Ramos (cell line): ENCODE results near the gene EREG.
"Not testable (repeated sequence)": the region's sequence is repeated elsewhere in the genome, so short reads cannot be mapped to it uniquely, and the experiment has no call there.

ENCODE experiments used
- in situ Hi-C: fragments of 300-500 bp; cut with MboI; formaldehyde crosslinking; loops from one replicate; pipeline ENCODE4 v1.14.3; 2022; ENCODE audit warnings: low sequenced_read_pairs; ENCODE audit not compliant: unreplicated experiment

EREG gene

DNA sequence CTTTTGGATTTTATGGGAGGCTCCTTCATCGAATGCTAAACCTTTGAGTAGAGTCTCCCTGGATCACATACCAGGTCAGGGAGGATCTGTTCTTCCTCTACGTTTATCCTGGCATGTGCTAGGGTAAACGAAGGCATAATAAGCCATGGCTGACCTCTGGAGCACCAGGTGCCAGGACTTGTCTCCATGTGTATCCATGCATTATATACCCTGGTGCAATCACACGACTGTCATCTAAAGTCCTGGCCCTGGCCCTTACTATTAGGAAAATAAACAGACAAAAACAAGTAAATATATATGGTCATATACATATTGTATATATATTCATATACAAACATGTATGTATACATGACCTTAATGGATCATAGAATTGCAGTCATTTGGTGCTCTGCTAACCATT, 21.2 kb downstream of the EREG start:
- in situ Hi-C loops: no loop called here

DNA sequence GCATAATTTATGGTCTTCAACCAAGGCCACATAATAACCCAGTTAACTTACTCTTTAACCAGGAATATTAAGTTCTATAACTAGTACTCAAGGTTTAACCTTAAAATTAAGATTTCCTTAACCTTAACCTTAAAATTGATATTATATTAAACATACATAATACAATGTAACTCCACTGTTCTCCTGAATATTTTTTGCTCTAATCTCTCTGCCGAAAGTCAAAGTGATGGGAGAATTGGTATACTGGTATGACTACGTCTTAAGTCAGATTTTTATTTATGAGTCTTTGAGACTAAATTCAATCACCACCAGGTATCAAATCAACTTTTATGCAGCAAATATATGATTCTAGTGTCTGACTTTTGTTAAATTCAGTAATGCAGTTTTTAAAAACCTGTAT, 22.8 kb downstream of the EREG start:
- in situ Hi-C loops: no loop called here

DNA sequence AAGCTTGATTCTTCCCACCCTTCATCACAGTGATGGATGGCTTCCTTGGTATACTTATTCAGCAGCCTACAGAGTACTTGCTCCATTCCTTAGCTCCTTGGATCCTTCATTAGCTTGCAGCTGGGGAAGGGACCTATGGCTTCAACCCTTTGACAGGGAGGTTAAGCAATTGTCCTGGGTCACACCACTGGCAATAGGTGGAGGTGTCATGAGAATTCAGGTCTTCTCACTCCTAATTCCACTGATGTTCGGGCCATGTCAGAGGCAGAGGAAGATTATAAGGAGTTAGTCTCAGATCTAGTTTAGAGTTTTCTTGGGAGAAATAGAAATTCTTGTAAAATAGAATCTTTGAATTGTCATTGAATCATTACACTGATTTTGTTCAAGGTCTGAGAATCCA, 24.5 kb downstream of the EREG start:
- in situ Hi-C loops: no loop called here

DNA sequence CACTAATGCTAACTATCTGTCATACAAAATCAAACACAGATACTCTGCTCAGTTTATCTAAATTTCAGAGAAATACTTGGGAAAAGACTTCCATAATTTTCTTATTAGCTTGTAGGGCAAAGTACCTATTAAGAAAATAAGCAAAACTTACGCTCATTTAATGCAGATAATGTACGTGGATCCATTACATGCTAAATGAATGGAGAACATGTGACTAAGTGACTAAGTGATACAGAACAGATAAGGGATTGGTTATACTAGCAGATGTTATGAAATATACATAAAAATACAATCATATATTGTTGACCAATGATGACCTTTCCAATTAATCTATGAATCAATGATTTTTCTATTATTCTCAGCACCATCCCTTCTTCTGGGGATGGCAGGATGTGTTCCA, 25.7 kb downstream of the EREG start:
- in situ Hi-C loops: no loop called here

DNA sequence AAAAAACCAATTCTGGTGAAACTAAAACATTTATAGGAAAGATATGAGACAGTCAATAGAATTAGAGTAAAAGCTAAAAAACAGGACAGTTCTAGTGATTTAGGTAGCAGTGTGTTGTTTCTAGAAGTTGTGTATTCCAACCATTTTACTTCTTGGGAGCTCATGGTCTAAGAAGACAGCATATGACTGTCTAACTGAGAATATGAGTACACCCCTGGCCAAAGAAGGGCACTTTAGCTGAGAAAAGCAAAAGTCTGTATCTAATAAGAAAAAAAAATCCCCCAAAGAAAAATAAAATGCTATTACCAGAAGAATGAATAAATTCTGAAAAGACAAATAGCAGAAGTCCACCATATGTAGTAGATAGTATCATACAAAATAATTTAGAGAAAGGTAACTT, 26.4 kb downstream of the EREG start:
- in situ Hi-C loops: no loop called here

DNA sequence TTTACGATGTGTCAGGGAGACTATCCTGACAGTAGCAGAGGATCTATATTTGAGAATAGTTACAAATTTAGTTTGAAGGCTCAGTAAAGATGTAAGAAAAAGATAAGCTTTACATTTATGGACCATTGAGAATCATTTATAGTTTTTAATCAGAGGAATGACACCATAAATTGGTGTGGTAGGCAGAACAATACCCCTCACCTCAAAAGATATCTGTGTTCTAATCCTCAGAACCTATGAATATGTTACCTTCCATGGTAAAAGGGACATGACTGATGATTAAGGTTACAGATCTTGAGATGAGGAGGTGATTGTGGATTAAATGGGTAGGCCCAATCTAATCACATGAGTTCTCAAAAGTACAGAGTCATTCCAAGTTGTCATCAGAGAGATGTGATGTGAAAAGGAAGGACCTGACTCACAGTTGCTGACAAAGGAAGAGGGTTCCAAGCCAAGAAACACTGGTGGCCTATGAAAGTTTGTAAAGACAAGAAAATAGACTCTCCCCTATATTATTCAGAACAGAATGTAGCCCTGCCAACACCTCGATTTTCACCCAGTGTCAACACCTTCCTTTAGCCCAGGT, 27.0 kb downstream of the EREG start:
- in situ Hi-C loops: no loop called here

DNA sequence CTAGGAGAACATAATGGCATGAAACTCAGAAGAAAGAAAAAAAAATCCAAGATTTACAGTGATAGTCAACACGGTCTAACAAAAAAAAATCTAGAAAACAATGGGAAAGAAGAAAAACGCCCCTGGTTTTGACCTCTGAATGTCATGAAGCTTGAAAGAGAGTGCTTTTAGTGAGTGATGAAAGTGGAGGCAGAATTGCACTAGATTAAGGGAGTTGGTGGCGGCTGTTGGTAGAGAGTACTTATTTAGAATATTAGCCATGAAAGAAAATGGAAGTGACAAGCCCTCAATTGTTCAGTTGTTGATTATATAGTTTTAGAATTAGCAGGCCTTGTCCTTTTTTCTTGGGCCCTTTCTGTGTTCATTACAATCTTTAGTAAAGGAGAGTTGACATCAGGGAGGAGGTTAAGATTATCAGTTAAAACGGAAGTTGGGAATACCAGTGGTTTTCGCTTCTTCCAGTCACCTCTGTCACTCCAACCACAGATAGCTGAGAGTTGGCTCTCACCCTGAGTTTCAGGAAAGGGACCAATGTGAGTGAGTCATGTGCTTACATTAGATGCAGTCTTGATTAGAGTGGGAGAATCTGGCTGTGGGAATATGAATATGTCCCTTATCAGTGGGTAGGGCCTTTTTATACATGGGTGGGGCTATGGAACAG, 29.7 kb downstream of the EREG start:
- in situ Hi-C loops: no loop called here

DNA sequence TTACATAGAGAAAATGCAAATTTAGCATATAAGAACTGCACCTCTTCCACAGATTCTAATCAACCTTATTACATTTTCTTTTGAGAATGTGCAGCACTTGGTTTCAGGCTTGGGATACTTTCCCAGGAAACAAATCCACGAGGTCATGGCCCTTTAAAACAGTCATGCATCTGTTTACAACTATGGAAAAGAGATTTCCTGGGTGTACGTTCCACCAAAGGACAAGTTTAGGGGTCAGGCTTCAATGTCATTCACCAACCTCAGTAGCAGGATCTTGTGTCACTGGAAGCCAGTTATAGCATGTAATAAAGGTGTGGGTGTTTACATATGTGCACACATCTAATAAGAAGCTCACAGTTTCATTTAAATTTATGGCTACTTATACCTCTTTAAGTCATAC, 30.7 kb downstream of the EREG start:
- in situ Hi-C loops: no loop called here

DNA sequence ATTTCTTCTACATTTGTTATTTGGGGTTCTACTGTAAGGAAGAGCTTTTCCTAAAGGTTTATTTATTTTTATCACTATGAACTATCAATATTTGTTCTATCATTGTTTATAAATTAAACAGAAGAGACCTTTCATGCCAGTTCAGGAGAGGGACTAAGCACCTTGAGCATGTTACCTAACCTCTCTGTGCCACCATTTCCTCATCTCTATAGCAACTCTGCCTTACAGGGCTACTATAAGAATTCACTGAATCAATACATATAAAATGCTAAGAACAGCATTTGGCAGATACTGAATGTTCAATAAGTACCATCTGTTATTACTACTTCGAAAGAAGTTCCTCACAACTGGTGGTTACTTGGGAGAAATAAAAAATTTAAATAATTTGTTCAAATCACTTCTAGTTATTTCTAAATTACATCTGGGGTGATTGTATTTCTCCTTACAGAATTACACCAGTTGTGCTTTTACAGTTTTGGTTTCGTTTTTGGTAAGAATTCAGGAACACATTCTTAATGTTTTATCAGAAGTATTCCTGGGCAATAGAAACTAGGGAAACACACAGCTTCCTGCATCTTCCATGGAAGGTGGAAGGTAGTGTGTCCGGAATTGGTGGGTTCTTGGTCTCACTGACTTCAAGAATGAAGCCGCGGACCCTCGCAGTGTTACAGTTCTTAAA, 32.9 kb downstream of the EREG start:
- in situ Hi-C loops: no loop called here

DNA sequence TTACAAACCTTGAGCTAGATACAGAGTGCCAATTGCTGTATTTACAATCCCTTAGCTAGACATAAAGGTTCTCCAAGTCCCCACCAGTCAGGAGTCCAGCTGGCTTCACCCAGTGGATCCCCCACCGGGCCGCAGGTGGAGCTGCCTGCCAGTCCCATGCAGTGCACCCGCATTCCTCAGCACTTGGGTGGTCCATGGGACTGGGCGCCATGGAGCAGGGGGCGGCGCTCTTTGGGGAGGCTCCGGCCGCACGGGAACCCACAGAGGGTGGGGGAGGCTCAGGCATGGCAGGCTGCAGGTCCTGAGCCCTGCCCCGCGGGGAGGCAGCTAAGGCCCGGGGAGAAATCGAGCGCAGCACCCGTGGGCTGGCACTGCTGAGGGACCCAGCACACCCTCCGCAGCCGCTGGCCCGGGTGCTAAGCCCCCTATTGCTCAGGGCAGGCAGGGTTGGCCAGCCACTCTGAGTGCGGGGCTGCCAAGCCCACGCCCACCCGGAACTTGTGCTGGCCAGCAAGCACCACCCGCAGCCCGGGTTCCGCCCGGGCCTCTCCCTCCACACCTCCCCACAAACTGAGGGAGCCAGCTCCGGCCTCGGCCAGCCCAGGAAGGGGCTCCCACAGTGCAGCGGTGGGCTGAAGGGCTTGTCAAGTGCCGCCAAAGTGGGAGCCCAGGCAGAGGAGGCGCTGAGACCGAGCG, 34.1 kb downstream of the EREG start:
- in situ Hi-C loops: not testable (repeated sequence)

DNA sequence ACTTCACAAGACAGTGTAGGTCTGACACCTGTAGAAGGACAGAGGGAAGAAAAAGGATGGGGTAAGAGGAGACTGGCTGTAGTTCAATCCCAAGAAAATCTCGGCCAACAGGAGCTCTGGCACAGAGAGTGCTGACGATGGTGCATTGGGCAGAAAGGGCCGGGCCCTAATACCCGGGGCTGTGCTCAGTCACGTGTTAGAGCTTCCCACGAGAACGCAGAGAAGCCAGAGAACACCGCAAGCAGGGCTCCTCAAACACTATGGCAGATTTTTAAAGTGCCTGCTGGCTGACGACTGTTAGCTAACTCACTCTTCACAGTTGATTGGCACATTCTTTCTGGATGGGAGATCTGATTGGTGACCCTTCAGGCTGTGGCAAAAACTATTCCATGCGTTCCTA, 35.5 kb downstream of the EREG start:
- in situ Hi-C loops: no loop called here

DNA sequence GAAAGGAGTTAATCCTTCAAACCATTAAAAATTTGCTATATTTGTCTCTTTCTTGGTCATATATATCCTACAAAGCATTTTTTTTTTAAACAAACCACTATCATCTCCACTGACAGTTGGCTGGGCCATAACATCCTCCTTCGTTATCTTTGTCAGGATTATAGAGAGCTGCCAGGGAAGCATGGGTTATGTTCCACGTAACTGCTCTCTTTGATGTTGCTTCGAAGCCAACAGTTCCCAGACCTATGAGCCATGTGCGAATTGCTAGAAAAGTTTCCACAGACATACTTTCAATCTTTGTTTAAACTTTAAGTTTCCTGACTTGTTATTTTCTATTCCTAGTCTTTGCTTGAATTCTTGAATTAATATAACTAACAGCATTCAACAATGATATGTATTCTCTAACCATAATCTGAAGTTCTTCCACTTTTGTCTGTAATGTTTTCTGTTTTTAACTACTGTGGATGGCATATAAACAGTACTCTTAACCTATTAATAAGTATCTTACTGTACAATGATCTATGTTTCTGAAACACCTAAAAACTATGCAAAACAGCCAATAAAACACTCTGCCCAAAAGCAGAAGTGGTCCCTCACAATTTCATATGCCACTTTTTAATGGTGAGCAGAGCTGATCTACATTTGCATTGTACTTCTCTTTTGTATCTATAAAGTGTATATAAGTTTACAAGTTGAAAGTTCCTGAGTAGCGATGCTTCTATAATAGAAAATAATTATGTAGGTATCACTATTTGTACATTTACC, 37.9 kb downstream of the EREG start:
- in situ Hi-C loops: no loop called here

DNA sequence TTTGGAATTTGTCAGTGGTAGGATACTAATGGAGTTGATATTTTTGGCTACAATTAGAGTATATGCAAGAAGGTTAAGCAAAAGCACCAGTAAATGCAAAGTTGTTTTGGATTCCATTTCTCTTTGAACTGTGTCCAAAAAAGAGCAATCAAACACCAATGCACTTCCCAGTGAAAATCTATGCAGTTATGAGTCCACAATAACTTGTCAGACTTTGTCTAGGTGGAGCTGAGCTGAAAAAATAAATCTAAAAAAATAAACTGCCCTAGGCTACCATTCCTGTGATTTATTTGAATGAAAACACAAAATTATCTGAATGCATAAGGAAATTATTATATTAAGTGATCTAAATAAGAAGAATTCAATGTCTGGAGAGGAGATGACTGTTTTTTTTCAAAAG, 42.9 kb downstream of the EREG start:
- in situ Hi-C loops: no loop called here

DNA sequence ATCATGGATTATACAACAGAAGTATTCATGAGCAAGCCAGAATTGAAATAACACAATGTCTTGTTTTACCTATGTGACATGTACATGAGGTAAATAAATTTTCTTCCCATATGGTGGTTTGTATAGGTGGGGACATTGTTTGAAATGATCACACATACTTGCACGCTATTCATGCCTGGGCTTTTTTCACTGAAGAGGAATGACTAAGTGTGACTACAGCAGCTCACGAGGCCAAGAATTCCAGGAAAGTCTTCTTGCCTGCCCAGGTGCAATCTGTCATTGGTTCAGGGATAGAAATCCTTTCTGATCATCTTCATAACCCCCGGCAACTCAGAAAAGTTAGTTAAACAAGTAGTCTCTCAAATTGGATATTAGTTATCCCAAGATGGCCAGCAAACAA, 43.7 kb downstream of the EREG start:
- in situ Hi-C loops: no loop called here

DNA sequence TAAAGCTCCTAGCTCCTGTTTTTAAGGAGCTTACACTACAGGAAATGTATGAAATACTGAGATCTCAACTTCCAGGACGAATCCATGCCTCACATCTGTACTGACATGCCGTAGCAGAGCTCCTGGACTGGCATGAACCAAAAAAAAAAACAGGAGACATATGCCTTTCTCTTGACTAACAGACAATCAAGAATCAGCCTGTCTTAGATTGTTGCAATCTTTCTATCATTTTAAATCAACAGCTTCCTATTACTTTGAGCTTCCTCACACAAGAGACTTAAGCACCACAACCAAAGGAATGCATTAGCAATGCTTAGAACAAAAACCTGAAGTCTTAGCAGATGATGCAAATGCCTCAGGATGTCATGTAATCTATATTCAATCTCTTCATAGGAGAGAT, 45.3 kb downstream of the EREG start:
- in situ Hi-C loops: no loop called here

DNA sequence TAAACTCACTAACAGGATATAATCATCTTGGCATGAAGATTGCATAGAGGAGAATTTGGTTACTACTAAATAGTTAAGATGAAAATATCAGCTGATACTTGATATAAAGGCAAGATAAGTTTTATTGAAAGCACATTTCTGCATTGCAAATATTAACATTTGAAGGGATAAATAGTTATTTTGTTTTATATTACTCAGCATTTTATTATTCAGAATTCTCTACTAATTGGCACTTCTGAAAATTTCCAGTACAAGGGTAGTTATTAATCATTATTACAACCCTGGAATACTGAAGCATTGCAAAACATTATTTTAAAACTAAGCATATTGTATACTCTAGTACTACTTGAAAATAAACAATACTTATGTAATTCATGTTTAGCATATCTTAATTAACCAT, 47.3 kb downstream of the EREG start:
- in situ Hi-C loops: no loop called here

DNA sequence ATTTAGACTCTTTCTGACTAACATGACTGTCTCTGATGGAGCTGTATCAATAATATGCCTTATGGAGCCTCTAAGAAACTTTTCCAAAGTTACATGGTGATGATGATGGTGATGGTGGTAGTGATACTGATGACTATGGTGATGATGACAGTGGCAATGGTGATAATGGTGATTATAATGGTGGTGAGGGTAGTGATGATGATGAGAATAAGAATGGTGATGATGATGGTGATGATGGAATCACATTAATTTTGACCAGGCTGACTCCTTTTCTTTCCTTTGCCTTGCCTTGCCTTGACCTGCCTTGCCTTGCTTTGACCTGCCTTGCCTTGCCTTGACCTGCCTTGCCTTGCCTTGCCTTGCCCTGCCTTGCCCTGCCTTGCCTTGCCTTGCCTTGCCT, 48.3 kb downstream of the EREG start:
- in situ Hi-C loops: no loop called here

DNA sequence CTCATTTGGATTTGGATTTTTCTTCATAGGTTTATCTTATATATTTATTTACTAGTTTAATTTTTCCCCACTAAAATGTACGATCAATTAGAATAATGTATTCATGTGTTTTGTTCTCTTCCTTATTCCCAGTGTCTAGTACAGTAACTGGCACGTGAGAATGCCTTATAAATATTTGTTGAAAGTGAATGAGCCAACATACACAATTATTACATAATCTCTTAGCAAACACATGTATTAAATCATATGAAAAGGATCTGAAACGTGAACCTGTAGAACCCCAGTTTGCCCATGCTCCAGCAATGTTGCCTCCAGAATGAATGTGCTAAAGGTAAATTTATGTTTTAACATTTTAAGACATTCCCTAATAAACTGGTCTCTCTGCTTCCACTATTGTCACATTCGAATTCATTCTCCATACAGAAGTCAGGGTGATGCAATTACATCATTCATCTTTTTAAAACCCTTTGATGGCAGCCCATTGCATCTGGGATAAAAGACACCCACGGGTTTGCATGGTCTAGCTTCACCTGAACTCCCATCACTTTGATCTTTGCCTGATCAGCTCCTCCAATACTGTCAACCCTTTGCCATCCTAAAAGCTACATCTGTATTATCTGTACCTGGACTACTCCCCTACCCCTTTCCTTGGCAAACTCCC, 49.3 kb downstream of the EREG start:
- in situ Hi-C loops: no loop called here

DNA sequence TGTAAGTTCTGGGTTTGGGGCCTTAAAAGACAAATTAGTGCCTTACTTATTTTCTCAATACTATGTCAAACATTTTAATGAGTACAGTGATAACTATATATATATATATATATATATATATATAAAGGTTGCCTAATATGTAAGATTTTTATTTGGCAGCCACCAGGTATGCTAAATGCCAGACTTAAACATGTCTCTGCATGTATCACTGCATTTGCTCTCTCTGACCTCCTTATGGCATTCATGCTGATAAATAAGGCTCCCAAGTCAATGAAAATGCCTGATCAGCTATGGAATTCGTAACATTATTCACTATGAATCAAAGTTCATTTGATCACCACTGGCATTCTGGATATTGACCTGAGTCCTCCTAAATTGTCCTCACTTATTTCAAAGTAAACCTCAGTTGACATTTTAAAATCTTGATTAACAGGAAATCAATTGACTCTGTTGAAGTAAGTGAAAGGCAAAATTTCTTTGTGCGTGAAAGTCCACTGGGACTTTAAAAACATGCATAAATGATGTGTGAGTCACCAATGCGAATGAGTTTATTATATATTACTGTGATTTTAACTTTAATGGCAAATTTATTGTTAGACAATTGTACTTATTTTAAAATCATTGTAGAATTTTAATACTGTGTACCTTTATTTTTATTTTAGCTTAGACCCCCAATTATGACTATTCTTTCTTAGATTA, 50.8 kb downstream of the EREG start:
- in situ Hi-C loops: no loop called here
